Measurements from ENCODE around the gene ANKRD2.

GRCh38 chr10:97629289-97629688, 56.7 kb downstream of the ANKRD2 start:
- TF ChIP-seq POLR2A (IDR thresholded peaks at IDR 0.05; ENCODE audit: low read depth, low read length) (no peak), TAF1 (IDR thresholded peaks at IDR 0.05; ENCODE audit: low read depth, low read length) (no peak)
